GM12878 (cell line): ENCODE data around the gene CNOT3. TPM values are rescaled to one million over a fixed set of nuclear protein-coding genes. Genes with fewer than 3 reads are reported as not detected.

Source experiments
- ATAC-seq: fragments of 200-7000 bp; cut with Tn5 transposase; 3 replicates; pipeline ENCODE4 v1.9.1; 2020; ENCODE audit warnings: mild to moderate bottlenecking, moderate library complexity
- BruUV-seq: library from RNA; stranded (reverse); fragments of 400-500 nt; replicated peaks from 2 replicates; lab custom pipeline; 2021; lab: Mats Ljungman, UMichigan
- CTCF ChIA-PET: fragments of 300-600 bp; sonication (Branson Sonifier 250); formaldehyde crosslinking; extraction: SDS; loops from one replicate; lab custom pipeline; 2021; ENCODE audit warnings: inconsistent platforms; lab: Yijun Ruan, JAX
- POLR2A ChIA-PET: fragments of 350-600 bp; formaldehyde crosslinking; extraction: SDS; loops from one replicate; lab custom pipeline; 2021; ENCODE audit warnings: inconsistent platforms; lab: Charles Lee
- RAD21 ChIA-PET: fragments of 300-600 bp; sonication (Branson Sonifier 250); formaldehyde crosslinking; loops from one replicate; lab custom pipeline; 2023; ENCODE audit warnings: antibody characterized with exemption; ENCODE audit not compliant: unreplicated experiment; lab: Charles Lee
- SMC1A ChIA-PET: fragments of 300-600 bp; sonication (Branson Sonifier 250); formaldehyde crosslinking; loops from one replicate; lab custom pipeline; 2023; ENCODE audit not compliant: unreplicated experiment, uncharacterized antibody; lab: Charles Lee
- DNase-seq: peaks from one replicate; pipeline ENCODE4 v3.0.0-alpha.2; 2011; ENCODE audit warnings: low read depth, low spot score
- FAIRE-seq: peaks from 3 replicates; lab custom pipeline; 2011; peaks lifted over from hg19 to GRCh38; lab: Jason Lieb, UNC
- H2AFZ ChIP-seq: 2 replicates; pipeline ENCODE4 v1.6.0; 2011; ENCODE audit warnings: low read depth, low read length, control low read depth; ENCODE audit not compliant: control insufficient read depth
- H3K27ac ChIP-seq: 2 replicates; pipeline ENCODE4 v1.5.1; 2011; ENCODE audit warnings: control low read depth; ENCODE audit not compliant: control insufficient read depth, insufficient read depth
- H3K27me3 ChIP-seq, 2 experiments: replicated peaks in 1 of 2; 2 replicates each; pipeline versions ENCODE4 v1.6.0 to v1.6.1; 2011; ENCODE audit warnings: low read length in 1 of 2; ENCODE audit not compliant: control insufficient read depth in 2 of 2, insufficient read depth in 2 of 2
- H3K36me3 ChIP-seq, 2 experiments: 2 replicates each; pipeline ENCODE4 v1.5.1; 2011; ENCODE audit warnings: low read length in 1 of 2; ENCODE audit not compliant: control insufficient read depth in 2 of 2, insufficient read depth in 2 of 2
- H3K4me1 ChIP-seq: 2 replicates; pipeline ENCODE4 v1.6.1; 2011; ENCODE audit warnings: mild to moderate bottlenecking, low read length, moderate library complexity, mixed read lengths; ENCODE audit not compliant: control insufficient read depth, insufficient read depth
- H3K4me2 ChIP-seq: 2 replicates; pipeline ENCODE4 v1.6.0; 2011; ENCODE audit warnings: control low read depth; ENCODE audit not compliant: control insufficient read depth, insufficient read depth
- H3K4me3 ChIP-seq: fragments of 200-600 bp; sonication (generic); 2 replicates; pipeline ENCODE4 v1.5.1; 2016
- H3K79me2 ChIP-seq: 2 replicates; pipeline ENCODE4 v1.6.0; 2011; ENCODE audit warnings: low read length; ENCODE audit not compliant: control insufficient read depth, insufficient read depth
- H3K9ac ChIP-seq: 2 replicates; pipeline ENCODE4 v1.8.0; 2011; ENCODE audit warnings: low read length, control low read depth, mixed read lengths; ENCODE audit not compliant: control insufficient read depth, insufficient read depth
- H3K9me3 ChIP-seq: replicated peaks from 3 replicates; pipeline ENCODE4 v1.5.1; 2011; ENCODE audit warnings: mild to moderate bottlenecking, low read length; ENCODE audit not compliant: control insufficient read depth, insufficient read depth
- H4K20me1 ChIP-seq: 2 replicates; pipeline ENCODE4 v1.6.0; 2011; ENCODE audit not compliant: control insufficient read depth, insufficient read depth
- ASH2L ChIP-seq: fragments of 300-600, 200-600 bp; sonication (generic); IDR thresholded peaks from 2 replicates; pipeline ENCODE4 v1.6.1; 2017; ENCODE audit warnings: low read depth, mild to moderate bottlenecking, borderline replicate concordance
- BRCA1 ChIP-seq: IDR thresholded peaks from 2 replicates; pipeline ENCODE4 v1.6.1; 2011; ENCODE audit warnings: low read depth, low read length, improper control_type of control experiment
- CBX3 ChIP-seq: fragments of 200-600 bp; sonication (generic); IDR thresholded peaks from 2 replicates; pipeline ENCODE4 v1.6.1; 2016; ENCODE audit warnings: low read depth, borderline replicate concordance
- CTCF ChIP-seq, 3 experiments: IDR thresholded peaks in 2 of 3; conservative IDR thresholded peaks in 1 of 3; 2 replicates each; pipeline ENCODE4 v1.5.1; 2011; ENCODE audit warnings: low read depth in 3 of 3, low read length in 3 of 3, mild to moderate bottlenecking in 3 of 3, control low read depth in 2 of 3, moderate library complexity in 2 of 3, inconsistent platforms in 1 of 3, mixed read lengths in 1 of 3; ENCODE audit not compliant: control insufficient read depth in 2 of 3, insufficient read depth in 1 of 3; ENCODE audit errors: extremely low read depth in 1 of 3
- ELK1 ChIP-seq: IDR thresholded peaks from 2 replicates; pipeline ENCODE4 v1.6.1; 2012; ENCODE audit warnings: low read depth, low read length, improper control_type of control experiment
- IKZF2 ChIP-seq, 2 experiments: fragments of 450-650 bp; IDR thresholded peaks; 2 replicates each; pipeline ENCODE4 v1.6.1; 2017; ENCODE audit warnings: mild to moderate bottlenecking in 2 of 2, moderate library complexity in 2 of 2
- NFIC ChIP-seq: IDR thresholded peaks from 2 replicates; pipeline ENCODE4 v1.6.1; 2012; ENCODE audit warnings: low read depth, mild to moderate bottlenecking, inconsistent platforms, low read length, moderate library complexity
- NRF1 ChIP-seq: conservative IDR thresholded peaks from 2 replicates; pipeline ENCODE4 v1.6.1; 2011; ENCODE audit warnings: mild to moderate bottlenecking, low read depth, low read length, improper control_type of control experiment
- PML ChIP-seq: IDR thresholded peaks from 2 replicates; pipeline ENCODE4 v1.6.1; 2012; ENCODE audit warnings: low read length, inconsistent platforms
- YBX1 ChIP-seq: fragments of 450-650 bp; IDR thresholded peaks from 2 replicates; pipeline ENCODE4 v1.6.1; 2016; ENCODE audit warnings: antibody characterized with exemption
- WGBS: methylation state at CpG from one replicate; pipeline ENCODE4 v1.1.6; 2016; ENCODE audit warnings: low lambda C conversion rate; ENCODE audit not compliant: insufficient replicate concordance, insufficient coverage; ENCODE audit errors: missing lambda C conversion rate; 5-methylcytosine and 5-hydroxymethylcytosine counted together
- in situ Hi-C: fragments of 300-500 bp; cut with MboI; formaldehyde crosslinking; loops from 9 replicates; pipeline ENCODE4 v1.14.3; 2018; ENCODE audit warnings: mixed read lengths
- intact Hi-C: fragments of 100-400 bp; cut with micrococcal nuclease; formaldehyde crosslinking; loops from one replicate; pipeline ENCODE4 v1.14.2; 2022; ENCODE audit not compliant: unreplicated experiment
- polyA plus RNA-seq, 11 experiments: library from polyadenylated mRNA; depleted of rRNA in 4 of 11; unstranded in 6 of 11; stranded (reverse) in 5 of 11; fragments of >200 nt; fragmentation: Nextera tagmentation in 4 of 11; fragmentation: Illumina TruSeq in 1 of 11; extraction: Ambion mirVana in 4 of 11; extraction: Trizol in 1 of 11; gene quantifications; 1 replicate in 1 of 11; 2 replicates in 10 of 11; pipeline versions ENCODE4 v1.2.1 to v1.2.3, GENCODE V29; 2011 to 2016; ENCODE audit warnings: inconsistent platforms in 2 of 11, missing spikeins in 2 of 11, low read depth in 1 of 11
- total RNA-seq, 4 experiments: library from RNA; depleted of rRNA in 3 of 4; stranded (reverse); fragments of >200 nt in 3 of 4; fragmentation: Illumina TruSeq in 1 of 4; extraction: Trizol in 1 of 4; gene quantifications; 2 replicates each; pipeline versions ENCODE4 v1.2.1 to v1.2.3, GENCODE V29; 2013 to 2021

Gene CNOT3
- total and polyA plus RNA-seq, 10 of the 15 experiments (the other 5 are each of a cell fraction or from before 2014, with no cell fraction given): 0.14 to 45.1 (median 14.0) TPM

GRCh38 chr19:54165222-54165621, 27.7 kb downstream of the CNOT3 start:
- Histone ChIP-seq H3K4me1 (peaks cover 4% of the 10 kb centered on the region; the same call in 1 of the 2 replicates), H3K36me3 (no peaks in the 10 kb centered on the region), H3K9ac (no peak overlapping the region), H3K27ac (no peak overlapping the region), H3K27me3 (no peaks in the 10 kb centered on the region), H3K79me2 (no peaks in the 10 kb centered on the region; the same call in 1 of the 2 replicates), H4K20me1 (no peaks in the 10 kb centered on the region), H2AFZ (no peak overlapping the region), H3K9me3 (no peaks in the 10 kb centered on the region; the same call in 2 of the 3 replicates), H3K4me3 (no peak overlapping the region), H3K4me2 (no peak overlapping the region)
- SMC1A ChIA-PET: no interaction called here
- DNase-seq (no peak), FAIRE-seq (no peak), ATAC-seq (no peak)
- RAD21 ChIA-PET: no interaction called here
- TF ChIP-seq NRF1 (no peak), CBX3 (no peak), BRCA1 (no peak), NFIC (no peak), IKZF2 (IDR thresholded peaks at IDR 0.05) (no peak), PML (no peak), ASH2L (no peak), ELK1 (no peak), CTCF (IDR thresholded peaks at IDR 0.05 in 2 of 3, conservative IDR thresholded peaks at IDR 0.05 in 1 of 3; ENCODE audit: control insufficient read depth in 2 of 3, extremely low read depth in 1 of 3, insufficient read depth in 1 of 3, low read depth in 3 of 3, low read length in 3 of 3) (no peak), YBX1 (no peak)
- in situ Hi-C loops: no loop called here
- WGBS: 87% methylated on average over 25 of the region's 25 CpGs
- CTCF ChIA-PET: interaction anchor here (1.2 kb wide), 1 partner anchor 224 kb away, joined by 6 read pairs; no protein-coding TSS in a partner anchor
- POLR2A ChIA-PET: no interaction called here
- intact Hi-C loops: no loop called here
- BruUV-seq: no TSS peak
